Vagina (tissue), 2 donors: ENCODE measurements around the gene DAP3.
"Not testable (repeated sequence)": the region's sequence is repeated elsewhere in the genome, so short reads cannot be mapped to it uniquely, and the experiment has no call there.

Experiments
- CTCF ChIP-seq, 3 experiments: fragments of 450-650 bp in 2 of 3; fragments of 200-600 bp in 1 of 3; sonication (generic) in 1 of 3; IDR thresholded peaks; one replicate each; pipeline ENCODE4 v1.5.1; 2017 to 2019; ENCODE audit warnings: antibody characterized with exemption in 3 of 3, mild to moderate bottlenecking in 2 of 3, moderate library complexity in 2 of 3
- POLR2A ChIP-seq, 2 donors: fragments of 450-650 bp; IDR thresholded peaks; one replicate each; pipeline ENCODE4 v1.6.1; 2017; ENCODE audit warnings: antibody characterized with exemption in 2 of 2, mild to moderate bottlenecking in 2 of 2, moderate library complexity in 2 of 2
- POLR2AphosphoS5 ChIP-seq, 2 donors: sonication (generic); formaldehyde crosslinking; IDR thresholded peaks; one replicate each; pipeline ENCODE4 v1.9.0; 2017; ENCODE audit warnings: antibody characterized with exemption in 2 of 2, mild to moderate bottlenecking in 2 of 2, low read depth in 1 of 2; ENCODE audit not compliant: insufficient read depth in 1 of 2

- TF ChIP-seq CTCF (IDR thresholded peaks at IDR 0.05); POLR2A (IDR thresholded peaks at IDR 0.05); POLR2AphosphoS5 (IDR thresholded peaks at IDR 0.05; ENCODE audit: insufficient read depth in 1 of 2, low read depth in 1 of 2): not testable (repeated sequence)
These were observed 70.1 kb downstream of the DAP3 start for GRCh38 chr1:155759017-155759416.
